LNCaP clone FGC (cell line): Measurements from ENCODE around the gene SND1.

Experiments used
- DNase-seq: peaks from one replicate; pipeline ENCODE4 v3.0.0-alpha.2; 2011; ENCODE audit warnings: low read depth
- H3K4me3 ChIP-seq: 2 replicates; pipeline ENCODE4 v1.5.1; 2011; ENCODE audit warnings: mild to moderate bottlenecking, low read depth, low read length, control low read depth
- TF ChIP-seq, protein P1 (sequence below): IDR thresholded peaks from 2 replicates; pipeline ENCODE4 v1.5.1; 2012; ENCODE audit warnings: mild to moderate bottlenecking; ENCODE audit not compliant: control insufficient read depth, insufficient read depth; ENCODE audit errors: extremely low read depth

The SND1 gene

DNA sequence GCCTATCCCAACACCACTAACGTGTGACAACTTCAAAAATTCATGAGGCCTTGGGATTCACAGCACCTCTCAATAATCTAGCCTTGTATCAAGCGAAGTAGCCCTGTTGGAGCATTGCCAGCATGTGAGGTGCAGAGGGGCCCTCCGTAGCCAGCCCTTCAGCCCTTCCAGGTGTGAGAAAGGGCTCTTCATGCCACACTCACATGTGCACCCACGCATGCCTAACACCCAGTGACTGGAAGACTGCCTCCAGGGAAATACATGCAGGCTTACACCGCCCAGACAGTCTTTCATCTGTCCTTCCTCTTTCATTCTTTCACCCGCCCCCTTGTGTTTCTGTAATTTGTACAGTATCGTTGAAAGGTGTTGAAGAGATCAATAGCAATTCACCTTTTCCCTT is 353.1 kb downstream of the SND1 start:
- no peak overlapping the region for H3K4me3 ChIP-seq
- DNase-seq = no peak
- TF ChIP-seq, protein P1, sequence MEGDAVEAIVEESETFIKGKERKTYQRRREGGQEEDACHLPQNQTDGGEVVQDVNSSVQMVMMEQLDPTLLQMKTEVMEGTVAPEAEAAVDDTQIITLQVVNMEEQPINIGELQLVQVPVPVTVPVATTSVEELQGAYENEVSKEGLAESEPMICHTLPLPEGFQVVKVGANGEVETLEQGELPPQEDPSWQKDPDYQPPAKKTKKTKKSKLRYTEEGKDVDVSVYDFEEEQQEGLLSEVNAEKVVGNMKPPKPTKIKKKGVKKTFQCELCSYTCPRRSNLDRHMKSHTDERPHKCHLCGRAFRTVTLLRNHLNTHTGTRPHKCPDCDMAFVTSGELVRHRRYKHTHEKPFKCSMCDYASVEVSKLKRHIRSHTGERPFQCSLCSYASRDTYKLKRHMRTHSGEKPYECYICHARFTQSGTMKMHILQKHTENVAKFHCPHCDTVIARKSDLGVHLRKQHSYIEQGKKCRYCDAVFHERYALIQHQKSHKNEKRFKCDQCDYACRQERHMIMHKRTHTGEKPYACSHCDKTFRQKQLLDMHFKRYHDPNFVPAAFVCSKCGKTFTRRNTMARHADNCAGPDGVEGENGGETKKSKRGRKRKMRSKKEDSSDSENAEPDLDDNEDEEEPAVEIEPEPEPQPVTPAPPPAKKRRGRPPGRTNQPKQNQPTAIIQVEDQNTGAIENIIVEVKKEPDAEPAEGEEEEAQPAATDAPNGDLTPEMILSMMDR = no peak

DNA sequence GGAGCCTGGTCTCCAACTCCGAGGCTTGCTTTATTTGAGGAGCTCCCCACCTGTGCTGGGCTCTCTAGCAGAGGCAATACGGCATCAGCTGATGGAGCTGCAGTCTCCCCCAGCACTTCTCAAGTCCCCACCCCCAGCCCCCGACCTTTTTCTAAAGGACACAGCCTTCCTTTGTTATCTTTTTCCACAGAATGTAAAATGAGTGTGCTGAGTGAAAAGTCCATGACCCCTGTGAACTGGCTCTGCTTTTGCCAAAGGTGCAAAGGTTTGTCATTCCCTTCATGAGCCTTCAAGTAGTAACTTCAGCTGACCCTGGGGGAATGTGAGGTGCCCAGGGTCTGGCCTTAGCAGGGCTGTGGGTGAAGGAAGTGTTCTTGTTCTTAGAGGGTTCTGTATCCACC is 353.8 kb downstream of the SND1 start:
- H3K4me3 ChIP-seq = no peak overlapping the region
- DNase-seq = no peak
- TF ChIP-seq, protein P1 = no peak

DNA sequence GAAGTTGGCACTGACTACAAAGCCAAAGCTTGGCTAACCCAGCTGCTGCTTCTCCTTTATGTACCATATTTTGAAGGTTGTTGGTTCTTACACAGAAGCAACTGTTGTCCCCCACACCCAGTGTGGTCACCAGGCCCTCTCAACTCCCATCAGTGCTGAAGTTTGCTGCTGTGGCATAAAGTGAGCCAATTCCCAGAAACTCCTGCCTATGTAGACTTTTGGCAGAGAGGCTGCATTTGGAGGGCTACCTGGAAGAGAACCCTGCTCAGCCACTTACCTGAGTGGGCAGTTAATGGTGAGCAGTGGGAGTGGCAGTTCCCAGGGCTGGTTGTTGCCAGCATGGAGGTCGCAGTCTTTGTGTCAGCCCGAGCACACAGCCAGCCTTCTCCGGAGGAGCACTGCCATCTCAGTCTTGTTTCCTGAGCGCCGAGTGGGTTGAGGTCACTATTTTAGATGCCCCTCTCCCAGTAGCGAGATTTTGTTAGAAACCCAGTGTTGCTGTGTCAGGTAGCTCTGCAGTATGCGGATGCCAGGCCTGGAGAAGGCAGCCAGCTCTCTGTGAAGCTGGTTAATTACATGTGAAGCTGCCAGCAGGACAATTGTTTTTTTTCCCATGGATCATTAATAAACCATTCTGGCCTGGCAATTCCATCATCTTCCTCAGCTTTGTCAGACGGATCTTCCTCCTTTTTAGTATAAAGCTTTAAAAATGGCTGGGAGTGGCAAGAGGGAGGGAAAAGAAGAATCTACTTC is 354.7 kb downstream of the SND1 start:
- TF ChIP-seq, protein P1 = no peak
- no peak overlapping the region for H3K4me3 ChIP-seq
- no peak for DNase-seq

DNA sequence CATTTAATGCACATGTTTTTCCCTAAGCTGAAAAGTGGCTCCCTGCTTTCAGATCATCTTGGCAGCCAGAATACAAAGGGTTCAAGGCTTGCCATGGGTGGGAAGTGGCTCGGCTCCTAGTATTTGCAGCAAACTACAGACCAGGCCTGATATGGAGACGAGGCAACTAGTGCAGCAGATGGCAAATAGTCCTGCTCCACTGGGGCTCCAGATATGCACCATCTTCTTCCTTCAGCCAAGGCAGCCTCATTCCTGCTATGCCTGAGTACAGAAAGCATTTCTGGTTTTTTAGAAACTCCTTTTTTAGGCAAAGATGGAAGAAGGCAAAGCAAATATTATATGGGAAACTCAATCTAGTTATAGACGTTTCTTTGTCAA is 355.3 kb downstream of the SND1 start:
- no peak for DNase-seq
- TF ChIP-seq, protein P1 = no peak

GRCh38 chr7:128008141-128008540 is 356.1 kb downstream of the SND1 start:
- TF ChIP-seq, protein P1 = no peak
- H3K4me3 ChIP-seq = no peak overlapping the region
- no peak for DNase-seq

More for the DNA sequence above, 355.3 kb downstream of the SND1 start:
- H3K4me3 ChIP-seq = no peak overlapping the region

- DNase-seq = no peak
- TF ChIP-seq, protein P1 = no peak
- H3K4me3 ChIP-seq = no peak overlapping the region
Measured at GRCh38 chr7:128008744-128009143, 356.8 kb downstream of the SND1 start.
